ENCODE results near the gene BUB3. TPM values are rescaled to one million over a fixed set of nuclear protein-coding genes. Genes with fewer than 3 reads are reported as not detected.
A peak's percentile ranks its signal among the peaks of the same experiment; 100 is the strongest.

The BUB3 gene
- total and polyA plus RNA-seq, 2 of the 13 experiments (the other 11 are each of a cell fraction or from before 2014, with no cell fraction given) = 174 to 188 TPM

DNA sequence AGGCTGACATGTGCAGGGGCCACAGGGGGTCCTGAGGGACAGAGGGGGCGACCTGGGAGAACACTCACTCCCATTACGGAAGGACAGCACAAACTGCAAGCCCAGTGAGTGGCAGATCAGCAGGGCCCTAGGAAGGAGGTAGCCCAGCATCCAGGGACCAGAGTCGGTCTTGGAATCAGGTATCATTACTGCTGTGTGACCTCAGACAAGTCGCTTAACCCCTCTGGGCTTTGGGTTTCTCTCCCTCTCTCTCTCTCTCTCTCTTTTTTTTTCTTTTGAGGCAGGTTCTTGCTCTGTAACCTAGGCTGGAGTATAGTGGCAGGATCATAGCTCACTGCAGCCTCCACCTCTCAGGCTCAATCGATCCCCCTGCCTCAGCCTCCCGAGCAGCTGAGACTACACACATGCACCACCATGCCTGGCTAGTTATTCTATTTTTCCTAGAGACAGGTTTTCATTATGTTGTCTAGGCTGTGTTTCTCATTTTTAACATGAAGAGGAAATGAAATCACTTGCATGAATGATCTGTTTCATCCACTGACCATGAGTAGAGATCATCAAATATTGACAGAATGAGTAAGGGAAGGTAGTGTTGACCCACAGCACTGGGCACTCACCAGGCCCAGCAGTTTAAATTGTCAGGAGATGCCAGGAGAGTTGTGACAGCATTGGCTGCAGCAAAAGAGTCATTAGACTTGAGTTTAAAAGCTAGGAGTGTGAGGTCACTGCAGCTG, 49.4 kb downstream of the BUB3 start (continued):
- TF ChIP-seq, protein P1, sequence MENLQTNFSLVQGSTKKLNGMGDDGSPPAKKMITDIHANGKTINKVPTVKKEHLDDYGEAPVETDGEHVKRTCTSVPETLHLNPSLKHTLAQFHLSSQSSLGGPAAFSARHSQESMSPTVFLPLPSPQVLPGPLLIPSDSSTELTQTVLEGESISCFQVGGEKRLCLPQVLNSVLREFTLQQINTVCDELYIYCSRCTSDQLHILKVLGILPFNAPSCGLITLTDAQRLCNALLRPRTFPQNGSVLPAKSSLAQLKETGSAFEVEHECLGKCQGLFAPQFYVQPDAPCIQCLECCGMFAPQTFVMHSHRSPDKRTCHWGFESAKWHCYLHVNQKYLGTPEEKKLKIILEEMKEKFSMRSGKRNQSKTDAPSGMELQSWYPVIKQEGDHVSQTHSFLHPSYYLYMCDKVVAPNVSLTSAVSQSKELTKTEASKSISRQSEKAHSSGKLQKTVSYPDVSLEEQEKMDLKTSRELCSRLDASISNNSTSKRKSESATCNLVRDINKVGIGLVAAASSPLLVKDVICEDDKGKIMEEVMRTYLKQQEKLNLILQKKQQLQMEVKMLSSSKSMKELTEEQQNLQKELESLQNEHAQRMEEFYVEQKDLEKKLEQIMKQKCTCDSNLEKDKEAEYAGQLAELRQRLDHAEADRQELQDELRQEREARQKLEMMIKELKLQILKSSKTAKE (CRISPR knock-in tag; IDR thresholded peaks at IDR 0.05; ENCODE audit: borderline replicate concordance) = no peak
- TF ChIP-seq HDAC1 (CRISPR knock-in tag; IDR thresholded peaks at IDR 0.05) (peak; percentile 18; the same call in 1 of the 2 replicates), FIP1L1 (IDR thresholded peaks at IDR 0.05; ENCODE audit: borderline replicate concordance, insufficient read depth, low read depth, low read length) (no peak), HOXA5 (CRISPR knock-in tag; IDR thresholded peaks at IDR 0.05) (no peak), TCF7 (IDR thresholded peaks at IDR 0.05; ENCODE audit: low read depth) (0 out of 2 replicates have a peak, but pooled peaks have one; percentile 19), ZNF383 (CRISPR knock-in tag; IDR thresholded peaks at IDR 0.05; ENCODE audit: borderline replicate concordance) (no peak), ZNF577 (CRISPR knock-in tag; IDR thresholded peaks at IDR 0.05; ENCODE audit: borderline replicate concordance, low read depth) (no peak), NCOA5 (CRISPR knock-in tag; IDR thresholded peaks at IDR 0.05) (no peak), ZNF879 (CRISPR knock-in tag; IDR thresholded peaks at IDR 0.05) (no peak), ZNF282 (IDR thresholded peaks at IDR 0.05; ENCODE audit: partially characterized antibody) (no peak), SIN3A (IDR thresholded peaks at IDR 0.05; ENCODE audit: borderline replicate concordance, low read depth, low read length) (no peak), ZSCAN30 (CRISPR knock-in tag; IDR thresholded peaks at IDR 0.05) (no peak), RARG (CRISPR knock-in tag; IDR thresholded peaks at IDR 0.05; ENCODE audit: low read depth) (no peak), ZNF160 (CRISPR knock-in tag; IDR thresholded peaks at IDR 0.05) (no peak), NR2C2 (CRISPR knock-in tag; IDR thresholded peaks at IDR 0.05; ENCODE audit: borderline replicate concordance) (no peak), ZFP36L1 (CRISPR knock-in tag; IDR thresholded peaks at IDR 0.05) (peak; percentile 35; the same call in 1 of the 2 replicates), BRCA1 (CRISPR knock-in tag; IDR thresholded peaks at IDR 0.05) (no peak), NBN (conservative IDR thresholded peaks at IDR 0.05) (no peak), ZNF709 (CRISPR knock-in tag; IDR thresholded peaks at IDR 0.05) (no peak)
- TF ChIP-seq, protein P2, sequence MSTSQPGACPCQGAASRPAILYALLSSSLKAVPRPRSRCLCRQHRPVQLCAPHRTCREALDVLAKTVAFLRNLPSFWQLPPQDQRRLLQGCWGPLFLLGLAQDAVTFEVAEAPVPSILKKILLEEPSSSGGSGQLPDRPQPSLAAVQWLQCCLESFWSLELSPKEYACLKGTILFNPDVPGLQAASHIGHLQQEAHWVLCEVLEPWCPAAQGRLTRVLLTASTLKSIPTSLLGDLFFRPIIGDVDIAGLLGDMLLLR (CRISPR knock-in tag; IDR thresholded peaks at IDR 0.05) = no peak
- TF ChIP-seq, protein P3, sequence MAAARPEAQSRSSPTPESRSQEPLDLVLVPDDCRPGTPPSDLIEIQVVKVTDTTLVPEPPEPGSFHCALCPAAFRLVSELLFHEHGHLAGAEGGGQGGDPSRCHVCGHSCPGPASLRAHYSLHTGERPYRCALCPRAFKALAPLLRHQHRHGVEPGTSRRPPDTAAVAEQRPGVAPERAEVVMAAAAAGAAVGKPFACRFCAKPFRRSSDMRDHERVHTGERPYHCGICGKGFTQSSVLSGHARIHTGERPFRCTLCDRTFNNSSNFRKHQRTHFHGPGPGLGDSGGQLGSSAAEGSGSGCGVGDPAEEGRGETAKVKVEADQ (CRISPR knock-in tag; IDR thresholded peaks at IDR 0.05; ENCODE audit: borderline replicate concordance) = no peak
- TF ChIP-seq, protein P4, sequence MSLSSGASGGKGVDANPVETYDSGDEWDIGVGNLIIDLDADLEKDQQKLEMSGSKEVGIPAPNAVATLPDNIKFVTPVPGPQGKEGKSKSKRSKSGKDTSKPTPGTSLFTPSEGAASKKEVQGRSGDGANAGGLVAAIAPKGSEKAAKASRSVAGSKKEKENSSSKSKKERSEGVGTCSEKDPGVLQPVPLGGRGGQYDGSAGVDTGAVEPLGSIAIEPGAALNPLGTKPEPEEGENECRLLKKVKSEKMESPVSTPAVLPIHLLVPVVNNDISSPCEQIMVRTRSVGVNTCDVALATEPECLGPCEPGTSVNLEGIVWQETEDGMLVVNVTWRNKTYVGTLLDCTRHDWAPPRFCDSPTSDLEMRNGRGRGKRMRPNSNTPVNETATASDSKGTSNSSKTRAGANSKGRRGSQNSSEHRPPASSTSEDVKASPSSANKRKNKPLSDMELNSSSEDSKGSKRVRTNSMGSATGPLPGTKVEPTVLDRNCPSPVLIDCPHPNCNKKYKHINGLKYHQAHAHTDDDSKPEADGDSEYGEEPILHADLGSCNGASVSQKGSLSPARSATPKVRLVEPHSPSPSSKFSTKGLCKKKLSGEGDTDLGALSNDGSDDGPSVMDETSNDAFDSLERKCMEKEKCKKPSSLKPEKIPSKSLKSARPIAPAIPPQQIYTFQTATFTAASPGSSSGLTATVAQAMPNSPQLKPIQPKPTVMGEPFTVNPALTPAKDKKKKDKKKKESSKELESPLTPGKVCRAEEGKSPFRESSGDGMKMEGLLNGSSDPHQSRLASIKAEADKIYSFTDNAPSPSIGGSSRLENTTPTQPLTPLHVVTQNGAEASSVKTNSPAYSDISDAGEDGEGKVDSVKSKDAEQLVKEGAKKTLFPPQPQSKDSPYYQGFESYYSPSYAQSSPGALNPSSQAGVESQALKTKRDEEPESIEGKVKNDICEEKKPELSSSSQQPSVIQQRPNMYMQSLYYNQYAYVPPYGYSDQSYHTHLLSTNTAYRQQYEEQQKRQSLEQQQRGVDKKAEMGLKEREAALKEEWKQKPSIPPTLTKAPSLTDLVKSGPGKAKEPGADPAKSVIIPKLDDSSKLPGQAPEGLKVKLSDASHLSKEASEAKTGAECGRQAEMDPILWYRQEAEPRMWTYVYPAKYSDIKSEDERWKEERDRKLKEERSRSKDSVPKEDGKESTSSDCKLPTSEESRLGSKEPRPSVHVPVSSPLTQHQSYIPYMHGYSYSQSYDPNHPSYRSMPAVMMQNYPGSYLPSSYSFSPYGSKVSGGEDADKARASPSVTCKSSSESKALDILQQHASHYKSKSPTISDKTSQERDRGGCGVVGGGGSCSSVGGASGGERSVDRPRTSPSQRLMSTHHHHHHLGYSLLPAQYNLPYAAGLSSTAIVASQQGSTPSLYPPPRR (CRISPR knock-in tag; IDR thresholded peaks at IDR 0.05; ENCODE audit: borderline replicate concordance) = no peak

All from HepG2 (cell line).